WTC11 (cell line): ENCODE data around the gene SMIM34.
"Not testable (repeated sequence)": the region's sequence is repeated elsewhere in the genome, so short reads cannot be mapped to it uniquely, and the experiment has no call there.

Experiments used
- CBFB ChIP-seq: sonication (generic); formaldehyde crosslinking; IDR thresholded peaks from 2 replicates; pipeline ENCODE4 v1.8.1; 2022; ENCODE audit warnings: mild to moderate bottlenecking, low read depth, missing genetic modification reagents
- CTCF ChIP-seq: fragments of 200-600 bp; IDR thresholded peaks from 2 replicates; pipeline ENCODE4 v1.8.0; 2022; ENCODE audit warnings: antibody characterized with exemption
- ELF4 ChIP-seq: sonication (generic); formaldehyde crosslinking; IDR thresholded peaks from 2 replicates; pipeline ENCODE4 v1.8.1; 2022; ENCODE audit warnings: low read depth, mild to moderate bottlenecking, moderate library complexity, missing genetic modification reagents
- ESRRA ChIP-seq: sonication (generic); formaldehyde crosslinking; IDR thresholded peaks from 2 replicates; pipeline ENCODE4 v1.8.1; 2022; ENCODE audit warnings: mild to moderate bottlenecking, missing genetic modification reagents, borderline replicate concordance
- FOXP1 ChIP-seq: sonication (generic); formaldehyde crosslinking; IDR thresholded peaks from 2 replicates; pipeline ENCODE4 v1.8.0; 2022; ENCODE audit warnings: missing genetic modification reagents, mild to moderate bottlenecking, moderate library complexity, borderline replicate concordance
- NFE2L1 ChIP-seq: sonication (generic); formaldehyde crosslinking; IDR thresholded peaks from 2 replicates; pipeline ENCODE4 v1.8.1; 2023; ENCODE audit warnings: missing genetic modification reagents
- NR1H2 ChIP-seq: sonication (generic); formaldehyde crosslinking; IDR thresholded peaks from 2 replicates; pipeline ENCODE4 v1.9.0; 2021; ENCODE audit warnings: mild to moderate bottlenecking, moderate library complexity, missing genetic modification reagents
- SMAD4 ChIP-seq: sonication (generic); formaldehyde crosslinking; IDR thresholded peaks from 2 replicates; pipeline ENCODE4 v1.8.0; 2022; ENCODE audit warnings: mild to moderate bottlenecking, missing genetic modification reagents
- ZNF317 ChIP-seq: sonication (generic); formaldehyde crosslinking; IDR thresholded peaks from 2 replicates; pipeline ENCODE4 v1.8.1; 2023; ENCODE audit warnings: low read depth, mild to moderate bottlenecking, moderate library complexity, missing genetic modification reagents, borderline replicate concordance
- ZNF416 ChIP-seq: fragments of 250-450 bp; sonication (Bioruptor Pico); IDR thresholded peaks from 2 replicates; pipeline ENCODE4 v1.9.0; 2021; ENCODE audit warnings: mild to moderate bottlenecking, inconsistent platforms
- TF ChIP-seq, protein P1 (sequence below): sonication (generic); formaldehyde crosslinking; IDR thresholded peaks from 2 replicates; pipeline ENCODE4 v1.8.0; 2022; ENCODE audit warnings: mild to moderate bottlenecking, missing genetic modification reagents
- TF ChIP-seq, protein P2 (sequence below): sonication (generic); formaldehyde crosslinking; IDR thresholded peaks from 2 replicates; pipeline ENCODE4 v1.8.1; 2022; ENCODE audit warnings: low read depth, mild to moderate bottlenecking, moderate library complexity, missing genetic modification reagents, borderline replicate concordance
- TF ChIP-seq, protein P3 (sequence below): fragments of 250-450 bp; sonication (Bioruptor Pico); IDR thresholded peaks from 2 replicates; pipeline ENCODE4 v1.9.0; 2021; ENCODE audit warnings: mild to moderate bottlenecking
- TF ChIP-seq, protein P4 (sequence below): sonication (generic); formaldehyde crosslinking; IDR thresholded peaks from 2 replicates; pipeline ENCODE4 v1.8.1; 2023; ENCODE audit warnings: mild to moderate bottlenecking, moderate library complexity, missing genetic modification reagents

DNA sequence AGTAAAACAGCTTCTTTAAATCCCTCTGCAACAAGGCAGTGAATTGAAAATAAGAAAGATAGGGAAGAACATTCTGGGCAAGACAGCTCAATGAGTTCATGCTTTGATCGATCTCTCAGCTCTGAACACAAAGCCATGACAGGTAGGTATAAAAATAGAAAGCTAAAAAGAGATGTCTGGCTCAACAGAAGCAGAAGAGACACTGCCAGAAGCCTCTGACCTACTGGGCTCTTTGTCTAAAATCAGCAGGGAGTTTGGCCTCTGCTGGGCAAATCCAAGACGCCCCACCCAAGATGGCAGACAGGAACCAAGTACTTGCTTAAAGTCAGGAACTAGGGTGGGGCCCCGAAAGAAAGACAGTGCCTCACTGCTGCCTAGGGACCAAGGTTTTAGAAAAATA lies 43.6 kb upstream of the SMIM34 start:
- not testable (repeated sequence) for TF ChIP-seq FOXP1 (CRISPR knock-in tag); ZNF416 (CRISPR knock-in tag); CTCF; CBFB (CRISPR knock-in tag); ESRRA (CRISPR knock-in tag); NFE2L1; ZNF317; SMAD4 (CRISPR knock-in tag); NR1H2 (CRISPR knock-in tag); ELF4
- TF ChIP-seq, protein P1, sequence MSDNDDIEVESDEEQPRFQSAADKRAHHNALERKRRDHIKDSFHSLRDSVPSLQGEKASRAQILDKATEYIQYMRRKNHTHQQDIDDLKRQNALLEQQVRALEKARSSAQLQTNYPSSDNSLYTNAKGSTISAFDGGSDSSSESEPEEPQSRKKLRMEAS (CRISPR knock-in tag), result not testable (repeated sequence)
- TF ChIP-seq, protein P2, sequence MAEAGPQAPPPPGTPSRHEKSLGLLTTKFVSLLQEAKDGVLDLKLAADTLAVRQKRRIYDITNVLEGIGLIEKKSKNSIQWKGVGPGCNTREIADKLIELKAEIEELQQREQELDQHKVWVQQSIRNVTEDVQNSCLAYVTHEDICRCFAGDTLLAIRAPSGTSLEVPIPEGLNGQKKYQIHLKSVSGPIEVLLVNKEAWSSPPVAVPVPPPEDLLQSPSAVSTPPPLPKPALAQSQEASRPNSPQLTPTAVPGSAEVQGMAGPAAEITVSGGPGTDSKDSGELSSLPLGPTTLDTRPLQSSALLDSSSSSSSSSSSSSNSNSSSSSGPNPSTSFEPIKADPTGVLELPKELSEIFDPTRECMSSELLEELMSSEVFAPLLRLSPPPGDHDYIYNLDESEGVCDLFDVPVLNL (CRISPR knock-in tag), result not testable (repeated sequence)
- TF ChIP-seq, protein P3, sequence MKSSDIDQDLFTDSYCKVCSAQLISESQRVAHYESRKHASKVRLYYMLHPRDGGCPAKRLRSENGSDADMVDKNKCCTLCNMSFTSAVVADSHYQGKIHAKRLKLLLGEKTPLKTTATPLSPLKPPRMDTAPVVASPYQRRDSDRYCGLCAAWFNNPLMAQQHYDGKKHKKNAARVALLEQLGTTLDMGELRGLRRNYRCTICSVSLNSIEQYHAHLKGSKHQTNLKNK, result not testable (repeated sequence)
- TF ChIP-seq, protein P4, sequence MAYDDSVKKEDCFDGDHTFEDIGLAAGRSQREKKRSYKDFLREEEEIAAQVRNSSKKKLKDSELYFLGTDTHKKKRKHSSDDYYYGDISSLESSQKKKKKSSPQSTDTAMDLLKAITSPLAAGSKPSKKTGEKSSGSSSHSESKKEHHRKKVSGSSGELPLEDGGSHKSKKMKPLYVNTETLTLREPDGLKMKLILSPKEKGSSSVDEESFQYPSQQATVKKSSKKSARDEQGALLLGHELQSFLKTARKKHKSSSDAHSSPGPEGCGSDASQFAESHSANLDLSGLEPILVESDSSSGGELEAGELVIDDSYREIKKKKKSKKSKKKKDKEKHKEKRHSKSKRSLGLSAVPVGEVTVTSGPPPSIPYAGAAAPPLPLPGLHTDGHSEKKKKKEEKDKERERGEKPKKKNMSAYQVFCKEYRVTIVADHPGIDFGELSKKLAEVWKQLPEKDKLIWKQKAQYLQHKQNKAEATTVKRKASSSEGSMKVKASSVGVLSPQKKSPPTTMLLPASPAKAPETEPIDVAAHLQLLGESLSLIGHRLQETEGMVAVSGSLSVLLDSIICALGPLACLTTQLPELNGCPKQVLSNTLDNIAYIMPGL (CRISPR knock-in tag), result not testable (repeated sequence)
